ENCODE measurements around the gene ATXN10. TPM values are rescaled to one million over a fixed set of nuclear protein-coding genes. Genes with fewer than 3 reads are reported as not detected.
A peak's percentile ranks its signal among the peaks of the same experiment; 100 is the strongest.

ATXN10 gene
- total and polyA plus RNA-seq, 2 of the 13 experiments (the other 11 are each of a cell fraction or from before 2014, with no cell fraction given): 60.1 to 194 TPM

DNA sequence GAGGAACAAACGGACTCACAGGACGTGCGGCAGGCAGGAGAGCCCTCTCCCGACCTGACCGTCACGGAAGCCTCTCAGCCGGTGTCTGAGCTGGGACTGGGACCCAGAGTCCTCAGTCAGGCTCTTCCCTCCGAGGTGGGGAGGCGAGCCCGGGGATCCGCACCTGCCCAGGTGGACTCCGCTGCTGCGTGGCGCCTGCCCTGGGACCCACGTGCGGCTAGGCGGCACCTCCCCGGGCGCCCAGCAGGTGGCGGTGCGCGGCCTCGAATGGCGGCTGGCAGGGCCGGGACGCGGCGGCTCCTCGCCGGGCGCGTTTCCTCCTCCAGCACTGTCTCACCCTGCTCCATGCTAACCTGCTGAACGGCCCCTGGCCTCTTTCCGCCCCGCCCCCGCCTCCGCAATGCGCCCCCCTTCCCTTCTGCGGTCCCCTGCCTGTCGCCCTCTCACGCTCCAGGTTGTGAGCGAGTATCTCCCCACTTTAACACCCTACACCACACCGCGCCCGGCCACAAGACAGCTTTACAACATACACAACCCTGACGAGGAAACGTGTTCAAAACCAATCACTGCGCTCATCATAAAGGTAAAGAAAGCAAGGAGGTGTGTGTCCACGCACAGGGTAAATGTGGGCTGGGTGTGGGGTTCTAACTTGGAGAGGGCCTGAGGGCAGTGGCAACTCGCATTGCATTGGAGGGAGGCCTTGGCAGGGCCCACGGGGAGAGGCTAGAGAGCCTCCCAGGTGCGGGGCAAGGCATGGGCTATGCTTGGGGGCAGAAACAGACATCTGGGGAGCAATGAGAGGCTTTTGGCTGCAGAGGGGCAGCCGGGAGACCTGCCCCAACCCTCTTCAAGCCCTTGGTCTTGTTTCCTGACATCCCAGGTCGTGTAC is 25.9 kb upstream of the ATXN10 start:
- Histone ChIP-seq H2AFZ (ENCODE audit: low read length) (no peak overlapping the region), H3K4me1 (ENCODE audit: insufficient read depth, low read length) (peaks cover 57% of the 10 kb centered on the region), H3K36me3 (replicated peaks in 1 of 2; ENCODE audit: control insufficient read depth in 1 of 2, insufficient read depth in 2 of 2, low read length in 2 of 2) (no peaks in the 10 kb centered on the region), H3K27ac (ENCODE audit: extremely low read length, insufficient read depth, low read length) (no peak overlapping the region), H3K9ac (ENCODE audit: insufficient read depth, low read depth, low read length) (peak overlapping the region; percentile 47; the same call in 1 of the 2 replicates), H3K27me3 (ENCODE audit: control insufficient read depth in 1 of 2, insufficient read depth in 2 of 2, low read length in 2 of 2) (no peaks in the 10 kb centered on the region; a peak in 1 of 5 replicates), H3K4me2 (ENCODE audit: low read depth, low read length) (peak overlapping the region; percentile 94), H4K20me1 (ENCODE audit: insufficient read depth, low read length) (no peaks in the 10 kb centered on the region), H3K4me3 (replicated peaks in 1 of 3; ENCODE audit: insufficient read depth in 1 of 3, low read depth in 2 of 3, low read length in 3 of 3) (peak overlapping the region; percentile 45 to 70 (median 58); a peak in 5 of 6 replicates), H3K9me3 (ENCODE audit: low read length) (no peaks in the 10 kb centered on the region), H3K79me2 (ENCODE audit: insufficient read depth, low read length) (no peaks in the 10 kb centered on the region)
- DNase-seq (ENCODE audit: low spot score) (no peak), FAIRE-seq (no peak), ATAC-seq (peak; percentile 96)
- no TSS peak for BruUV-seq (replicated peaks)
- ChIA-PET POLR2A (no interaction called here), CTCF (ENCODE audit: low intra/inter-chr PET ratio, low total read pairs) (interaction anchor here (1.2 to 1.8 kb wide), 2 partner anchors 68 to 218 kb away, joined by 5 to 6 read pairs; no protein-coding TSS in a partner anchor)
- in situ Hi-C loops (cut with HindIII; ENCODE audit: extremely low pct_ligation_motif_present, low pct_unique_long_range_greater_than_20kb): loop anchor here (10.0 to 25.0 kb wide), 2 partner anchors 199 to 467 kb away; no protein-coding TSS in a partner anchor
- WGBS (ENCODE audit: low lambda C conversion rate): 67% methylated on average over 16 of the region's 54 CpGs
- intact Hi-C loops (cut with micrococcal nuclease; ENCODE audit: unreplicated experiment): loop anchor here (5.0 to 10.0 kb wide), 3 partner anchors 179 to 322 kb away; no protein-coding TSS in a partner anchor
- TF ChIP-seq RAD21 (CRISPR knock-in tag; IDR thresholded peaks at IDR 0.05) (peak; percentile 99), ZBTB42 (CRISPR knock-in tag; IDR thresholded peaks at IDR 0.05) (no peak), ZNF761 (CRISPR knock-in tag; conservative IDR thresholded peaks at IDR 0.05) (0 out of 2 replicates have a peak, but pooled peaks have one; percentile 37), ZNF333 (CRISPR knock-in tag; IDR thresholded peaks at IDR 0.05; ENCODE audit: borderline replicate concordance) (peak; percentile 33; the same call in 1 of the 2 replicates), ARNTL (CRISPR knock-in tag; IDR thresholded peaks at IDR 0.05) (peak; percentile 92), REL (CRISPR knock-in tag; conservative IDR thresholded peaks at IDR 0.05) (no peak), ZNF772 (CRISPR knock-in tag; IDR thresholded peaks at IDR 0.05) (no peak), ATF7-NPFF (CRISPR knock-in tag; IDR thresholded peaks at IDR 0.05; ENCODE audit: low read depth) (0 out of 2 replicates have a peak, but pooled peaks have one; percentile 38), ZNF441 (CRISPR knock-in tag; IDR thresholded peaks at IDR 0.05; ENCODE audit: borderline replicate concordance) (no peak), ZNF317 (CRISPR knock-in tag; IDR thresholded peaks at IDR 0.05) (no peak), HOXA5 (CRISPR knock-in tag; IDR thresholded peaks at IDR 0.05) (no peak), KMT2A (CRISPR knock-in tag; IDR thresholded peaks at IDR 0.05) (peak; percentile 51; the same call in 1 of the 2 replicates), NFKB2 (CRISPR knock-in tag; IDR thresholded peaks at IDR 0.05; ENCODE audit: borderline replicate concordance) (peak; percentile 86), FOXJ3 (CRISPR knock-in tag; IDR thresholded peaks at IDR 0.05; ENCODE audit: borderline replicate concordance) (no peak), BHLHE40 (IDR thresholded peaks at IDR 0.05; ENCODE audit: low read length) (peak; percentile 75), ERF (CRISPR knock-in tag; IDR thresholded peaks at IDR 0.05) (peak; percentile 66; the same call in 1 of the 2 replicates), ZBTB7A (CRISPR knock-in tag; IDR thresholded peaks at IDR 0.05) (no peak), MEF2D (CRISPR knock-in tag; IDR thresholded peaks at IDR 0.05) (no peak), KAT7 (CRISPR knock-in tag; IDR thresholded peaks at IDR 0.05; ENCODE audit: borderline replicate concordance) (0 out of 2 replicates have a peak, but pooled peaks have one; percentile 40), HES4 (CRISPR knock-in tag; IDR thresholded peaks at IDR 0.05; ENCODE audit: borderline replicate concordance) (no peak), U2AF1 (optimal IDR thresholded peaks at IDR 0.05; ENCODE audit: low read depth, low read length) (no peak), KMT2B (CRISPR knock-in tag; IDR thresholded peaks at IDR 0.05) (no peak), MEIS1 (CRISPR knock-in tag; IDR thresholded peaks at IDR 0.05; ENCODE audit: borderline replicate concordance) (0 out of 2 replicates have a peak, but pooled peaks have one; percentile 56), EEA1 (CRISPR knock-in tag; IDR thresholded peaks at IDR 0.05; ENCODE audit: borderline replicate concordance) (no peak)
- TF ChIP-seq, protein P1, sequence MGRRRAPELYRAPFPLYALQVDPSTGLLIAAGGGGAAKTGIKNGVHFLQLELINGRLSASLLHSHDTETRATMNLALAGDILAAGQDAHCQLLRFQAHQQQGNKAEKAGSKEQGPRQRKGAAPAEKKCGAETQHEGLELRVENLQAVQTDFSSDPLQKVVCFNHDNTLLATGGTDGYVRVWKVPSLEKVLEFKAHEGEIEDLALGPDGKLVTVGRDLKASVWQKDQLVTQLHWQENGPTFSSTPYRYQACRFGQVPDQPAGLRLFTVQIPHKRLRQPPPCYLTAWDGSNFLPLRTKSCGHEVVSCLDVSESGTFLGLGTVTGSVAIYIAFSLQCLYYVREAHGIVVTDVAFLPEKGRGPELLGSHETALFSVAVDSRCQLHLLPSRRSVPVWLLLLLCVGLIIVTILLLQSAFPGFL (CRISPR knock-in tag; IDR thresholded peaks at IDR 0.05): 0 out of 2 replicates have a peak, but pooled peaks have one; percentile 61

Measured in HepG2 (cell line).